Parathyroid adenoma (tissue), 2 donors: ENCODE data around the gene FBXW7.

Source experiments
- H2AFZ ChIP-seq: fragments of 300-600 bp; sonication (generic); one replicate; pipeline ENCODE4 v1.7.0; 2017; ENCODE audit warnings: antibody characterized with exemption, mild to moderate bottlenecking
- H3K27ac ChIP-seq: fragments of 300-600 bp; sonication (generic); one replicate; pipeline ENCODE4 v1.7.0; 2017
- H3K27me3 ChIP-seq: fragments of 300-600 bp; sonication (generic); one replicate; pipeline ENCODE4 v1.7.0; 2017; ENCODE audit warnings: low read length; ENCODE audit not compliant: control insufficient read depth, insufficient read depth
- H3K36me3 ChIP-seq: fragments of 300-600 bp; sonication (generic); one replicate; pipeline ENCODE4 v1.7.0; 2017; ENCODE audit warnings: low read length; ENCODE audit not compliant: control insufficient read depth, insufficient read depth
- H3K4me1 ChIP-seq: fragments of 300-600 bp; sonication (generic); one replicate; pipeline ENCODE4 v1.7.0; 2017; ENCODE audit warnings: control low read depth
- H3K4me2 ChIP-seq: fragments of 300-600 bp; sonication (generic); one replicate; pipeline ENCODE4 v1.7.0; 2017; ENCODE audit warnings: low read length
- H3K4me3 ChIP-seq: fragments of 300-600 bp; sonication (generic); one replicate; pipeline ENCODE4 v1.7.0; 2017; ENCODE audit warnings: low read depth, low read length
- H3K79me2 ChIP-seq: fragments of 300-600 bp; sonication (generic); one replicate; pipeline ENCODE4 v1.7.0; 2017; ENCODE audit warnings: control low read depth
- H3K9ac ChIP-seq: fragments of 300-600 bp; sonication (generic); one replicate; pipeline ENCODE4 v1.7.0; 2017; ENCODE audit warnings: mild to moderate bottlenecking
- H3K9me3 ChIP-seq: fragments of 300-600 bp; sonication (generic); one replicate; pipeline ENCODE4 v1.7.0; 2017; ENCODE audit warnings: low read length; ENCODE audit not compliant: control insufficient read depth
- CTCF ChIP-seq: fragments of 300-600 bp; sonication (generic); IDR thresholded peaks from one replicate; pipeline ENCODE4 v1.7.0; 2017; ENCODE audit warnings: antibody characterized with exemption, mild to moderate bottlenecking
- donor health status: primary hyperparathyroidism.

The FBXW7 gene

GRCh38 chr4:152462695-152463094, 73.2 kb downstream of the FBXW7 start:
- no peaks in the 10 kb centered on the region for H3K27me3 ChIP-seq
- no peak overlapping the region for H3K27ac ChIP-seq
- no peak overlapping the region for H2AFZ ChIP-seq
- no peaks in the 10 kb centered on the region for H3K79me2 ChIP-seq
- no peaks in the 10 kb centered on the region for H3K4me1 ChIP-seq
- TF ChIP-seq CTCF, result no peak
- no peaks in the 10 kb centered on the region for H3K36me3 ChIP-seq
- H3K4me2 ChIP-seq, result no peak overlapping the region
- H3K9me3 ChIP-seq, result no peaks in the 10 kb centered on the region
- no peak overlapping the region for H3K4me3 ChIP-seq
- no peak overlapping the region for H3K9ac ChIP-seq

- no peak for TF ChIP-seq CTCF
- H3K27me3 ChIP-seq, result no peaks in the 10 kb centered on the region
- no peaks in the 10 kb centered on the region for H3K79me2 ChIP-seq
- no peak overlapping the region for H2AFZ ChIP-seq
- no peak overlapping the region for H3K9ac ChIP-seq
- no peak overlapping the region for H3K4me2 ChIP-seq
- H3K9me3 ChIP-seq, result no peaks in the 10 kb centered on the region
- no peaks in the 10 kb centered on the region for H3K4me1 ChIP-seq
- H3K27ac ChIP-seq, result no peak overlapping the region
- H3K36me3 ChIP-seq, result no peaks in the 10 kb centered on the region
- no peak overlapping the region for H3K4me3 ChIP-seq
These were observed 73.8 kb downstream of the FBXW7 start for GRCh38 chr4:152462047-152462446.

GRCh38 chr4:152460488-152460887, 75.4 kb downstream of the FBXW7 start:
- no peak overlapping the region for H3K27ac ChIP-seq
- H3K27me3 ChIP-seq, result no peaks in the 10 kb centered on the region
- H3K79me2 ChIP-seq, result no peaks in the 10 kb centered on the region
- no peak overlapping the region for H3K9ac ChIP-seq
- no peak overlapping the region for H3K4me2 ChIP-seq
- no peak overlapping the region for H3K4me3 ChIP-seq
- H3K36me3 ChIP-seq, result no peaks in the 10 kb centered on the region
- H3K4me1 ChIP-seq, result no peaks in the 10 kb centered on the region
- no peak for TF ChIP-seq CTCF
- H3K9me3 ChIP-seq, result no peaks in the 10 kb centered on the region
- H2AFZ ChIP-seq, result no peak overlapping the region

- Histone ChIP-seq H3K36me3 (no peaks in the 10 kb centered on the region), H3K4me3 (no peak overlapping the region), H3K27me3 (no peaks in the 10 kb centered on the region), H2AFZ (no peak overlapping the region), H3K9me3 (no peaks in the 10 kb centered on the region), H3K4me1 (no peaks in the 10 kb centered on the region), H3K4me2 (no peak overlapping the region), H3K27ac (no peak overlapping the region), H3K9ac (no peak overlapping the region), H3K79me2 (no peaks in the 10 kb centered on the region)
- TF ChIP-seq CTCF, result no peak
These were observed 76.6 kb downstream of the FBXW7 start for GRCh38 chr4:152459326-152459725.

DNA sequence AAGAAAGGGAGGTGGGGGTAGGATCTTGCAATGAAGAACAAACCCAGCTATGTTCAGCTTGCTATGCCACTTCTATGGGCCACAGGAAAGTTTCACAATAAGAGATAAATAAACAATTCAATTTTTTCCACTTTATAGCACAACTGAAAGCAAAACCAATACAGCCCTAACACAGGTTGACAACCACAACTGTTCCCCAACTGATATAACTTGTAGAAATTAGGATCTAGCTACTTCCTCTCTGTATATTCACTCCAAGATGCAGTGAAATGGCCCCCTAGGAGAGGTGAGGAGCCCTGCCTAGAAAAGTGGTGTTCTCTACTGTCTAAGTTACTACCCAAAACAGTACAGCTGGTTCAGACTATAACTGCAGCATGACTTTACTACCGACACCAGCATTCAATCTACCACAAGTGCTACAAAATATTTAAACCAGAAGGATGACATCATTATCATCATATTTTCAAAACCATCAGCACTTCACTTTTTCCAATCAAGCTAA, 77.0 kb downstream of the FBXW7 start:
- no peaks in the 10 kb centered on the region for H3K4me1 ChIP-seq
- no peak for TF ChIP-seq CTCF
- no peaks in the 10 kb centered on the region for H3K36me3 ChIP-seq
- no peaks in the 10 kb centered on the region for H3K27me3 ChIP-seq
- no peak overlapping the region for H3K27ac ChIP-seq
- no peak overlapping the region for H2AFZ ChIP-seq
- no peaks in the 10 kb centered on the region for H3K79me2 ChIP-seq
- H3K9me3 ChIP-seq, result no peaks in the 10 kb centered on the region
- no peak overlapping the region for H3K4me3 ChIP-seq
- no peak overlapping the region for H3K9ac ChIP-seq
- no peak overlapping the region for H3K4me2 ChIP-seq
